OCI-LY7 (cell line): ENCODE data around the gene RHOBTB3. TPM values are rescaled to one million over a fixed set of nuclear protein-coding genes. Genes with fewer than 3 reads are reported as not detected.
"Not testable (repeated sequence)": the region's sequence is repeated elsewhere in the genome, so short reads cannot be mapped to it uniquely, and the experiment has no call there.

Source experiments
- BruUV-seq: library from RNA; stranded (reverse); fragments of 400-500 nt; replicated peaks from 2 replicates; lab custom pipeline; 2021; lab: Mats Ljungman, UMichigan
- CTCF ChIA-PET: fragments of 300-600 bp; sonication (Branson Sonifier 250); formaldehyde crosslinking; loops from one replicate; lab custom pipeline; 2022; ENCODE audit warnings: antibody characterized with exemption; ENCODE audit not compliant: unreplicated experiment; lab: Charles Lee
- POLR2A ChIA-PET: fragments of 300-600 bp; sonication (Branson Sonifier 250); formaldehyde crosslinking; loops from one replicate; lab custom pipeline; 2022; ENCODE audit warnings: antibody characterized with exemption; lab: Charles Lee
- DNase-seq: peaks from one replicate; pipeline ENCODE4 v3.0.0-alpha.2; 2015; ENCODE audit warnings: low spot score
- H2AFZ ChIP-seq: fragments of 200-600 bp; sonication (generic), shearing (Covaris generic); 2 replicates; pipeline ENCODE4 v1.6.1; 2014; ENCODE audit warnings: mild to moderate bottlenecking, antibody characterized with exemption, low read length, moderate library complexity
- H3K27ac ChIP-seq: fragments of 200-600 bp; sonication (generic); 2 replicates; pipeline ENCODE4 v1.5.1; 2014; ENCODE audit warnings: mixed run types, low read depth, mild to moderate bottlenecking, moderate library complexity, low read length, inconsistent platforms; ENCODE audit not compliant: poor library complexity, severe bottlenecking
- H3K36me3 ChIP-seq: fragments of 200-600 bp; sonication (generic); 2 replicates; pipeline ENCODE4 v1.6.1; 2014; ENCODE audit warnings: mild to moderate bottlenecking, antibody characterized with exemption, low read length, moderate library complexity, mixed read lengths; ENCODE audit not compliant: insufficient read depth
- H3K4me1 ChIP-seq: fragments of 200-600 bp; sonication (generic); 2 replicates; pipeline ENCODE4 v1.5.1; 2014; ENCODE audit warnings: mild to moderate bottlenecking, low read length; ENCODE audit not compliant: insufficient read depth, poor library complexity, severe bottlenecking
- H3K4me2 ChIP-seq: fragments of 200-600 bp; sonication (generic); 2 replicates; pipeline ENCODE4 v1.6.1; 2014; ENCODE audit warnings: mild to moderate bottlenecking, low read length
- H3K4me3 ChIP-seq: fragments of 200-600 bp; sonication (generic); 2 replicates; pipeline ENCODE4 v1.5.1; 2014; ENCODE audit warnings: mild to moderate bottlenecking, low read depth, low read length; ENCODE audit not compliant: poor library complexity, severe bottlenecking
- H3K79me2 ChIP-seq: fragments of 200-600 bp; sonication (generic); 2 replicates; pipeline ENCODE4 v1.6.1; 2016; ENCODE audit warnings: low read depth, mild to moderate bottlenecking, low read length, moderate library complexity, mixed read lengths; ENCODE audit not compliant: insufficient read depth
- H3K9me2 ChIP-seq: fragments of 200-600 bp; sonication (generic); 2 replicates; pipeline ENCODE4 v1.6.1; 2016; ENCODE audit warnings: mild to moderate bottlenecking, low read length, mixed read lengths; ENCODE audit not compliant: insufficient read depth
- H3K9me3 ChIP-seq: fragments of 200-600 bp; sonication (generic); 2 replicates; pipeline ENCODE4 v1.6.1; 2014; ENCODE audit warnings: mild to moderate bottlenecking, mixed run types, low read length, mixed read lengths
- H4K20me1 ChIP-seq: fragments of 200-600 bp; sonication (generic); 2 replicates; pipeline ENCODE4 v1.6.1; 2014; ENCODE audit warnings: mild to moderate bottlenecking, antibody characterized with exemption, low read length, moderate library complexity, mixed read lengths; ENCODE audit not compliant: insufficient read depth
- CTCF ChIP-seq: fragments of 200-600 bp; sonication (generic); conservative IDR thresholded peaks from 2 replicates; pipeline ENCODE4 v1.5.1; 2014; ENCODE audit warnings: mild to moderate bottlenecking, antibody characterized with exemption, low read length, moderate library complexity, mixed read lengths
- EZH2phosphoT487 ChIP-seq: fragments of 200-600 bp; sonication (generic); IDR thresholded peaks from 2 replicates; pipeline ENCODE4 v1.6.1; 2018; ENCODE audit warnings: low read depth, borderline replicate concordance, mild to moderate bottlenecking, mixed run types, antibody characterized with exemption, low read length, moderate library complexity, mixed read lengths
- intact Hi-C: fragments of 100-400 bp; cut with micrococcal nuclease; formaldehyde crosslinking; loops from one replicate; pipeline ENCODE4 v1.10.0; 2022; ENCODE audit not compliant: unreplicated experiment
- total RNA-seq, 2 experiments: library from RNA; depleted of rRNA in 1 of 2; stranded (reverse); fragments of >200 nt in 1 of 2; shearing (Covaris generic) in 1 of 2; gene quantifications; 2 replicates each; pipeline ENCODE4 v1.2.3, GENCODE V29; 2014 to 2022

The RHOBTB3 gene
- total RNA-seq, 2 experiments from 2014 or later, result 0.51 to 4.0 TPM

- CTCF ChIA-PET, result no interaction called here
These were observed 30.1 kb upstream of the RHOBTB3 start for GRCh38 chr5:95701074-95701473.

GRCh38 chr5:95704150-95704549 is 27.0 kb upstream of the RHOBTB3 start:
- Histone ChIP-seq H3K9me2 (no peaks in the 10 kb centered on the region), H3K27ac (no peak overlapping the region), H3K4me2 (no peak overlapping the region), H4K20me1 (no peaks in the 10 kb centered on the region), H3K79me2 (no peaks in the 10 kb centered on the region), H3K4me3 (no peak overlapping the region), H2AFZ (no peak overlapping the region), H3K9me3 (no peaks in the 10 kb centered on the region), H3K4me1 (no peaks in the 10 kb centered on the region), H3K36me3 (no peaks in the 10 kb centered on the region)
- BruUV-seq, result no TSS peak
- no peak for TF ChIP-seq CTCF
- no peak for TF ChIP-seq EZH2phosphoT487
- ChIA-PET CTCF (no interaction called here), POLR2A (interaction anchor here (1.1 kb wide), 1 partner anchor 21 kb away, joined by 4 read pairs; no protein-coding TSS in a partner anchor)
- intact Hi-C loops, result no loop called here
- DNase-seq, result no peak

More at GRCh38 chr5:95701074-95701473, 30.1 kb upstream of the RHOBTB3 start:
- Histone ChIP-seq H3K4me1 (no peaks in the 10 kb centered on the region), H3K36me3 (no peaks in the 10 kb centered on the region), H3K9me3 (no peaks in the 10 kb centered on the region), H4K20me1 (no peaks in the 10 kb centered on the region), H2AFZ (no peak overlapping the region), H3K9me2 (no peaks in the 10 kb centered on the region), H3K4me2 (no peak overlapping the region), H3K4me3 (no peak overlapping the region), H3K79me2 (no peaks in the 10 kb centered on the region), H3K27ac (no peak overlapping the region)
- no TSS peak for BruUV-seq
- intact Hi-C loops, result no loop called here
- POLR2A ChIA-PET, result interaction anchor here (0.7 to 1.2 kb wide), 4 partner anchors 10 to 171 kb away, joined by 3 read pairs; no protein-coding TSS in a partner anchor
- DNase-seq, result no peak
- TF ChIP-seq CTCF, result no peak
- TF ChIP-seq EZH2phosphoT487, result no peak

- intact Hi-C loops, H3K36me3 ChIP-seq, H3K27ac ChIP-seq, H3K4me2 ChIP-seq, H3K9me3 ChIP-seq, DNase-seq, H3K4me3 ChIP-seq, H2AFZ ChIP-seq, CTCF ChIA-PET, BruUV-seq, H3K9me2 ChIP-seq, H3K79me2 ChIP-seq, H4K20me1 ChIP-seq, H3K4me1 ChIP-seq: not testable (repeated sequence)
- POLR2A ChIA-PET, result interaction anchor here (1.1 kb wide), 1 partner anchor 19 kb away, joined by 3 read pairs; no protein-coding TSS in a partner anchor
These were observed 24.9 kb upstream of the RHOBTB3 start for GRCh38 chr5:95706196-95706595.
